IMR-90 (cell line): Measurements from ENCODE around the gene IFFO2. TPM values are rescaled to one million over a fixed set of nuclear protein-coding genes. Genes with fewer than 3 reads are reported as not detected.

Experiments used
- ATAC-seq: fragments of 200-7000 bp; cut with Tn5 transposase; 2 replicates; pipeline ENCODE4 v1.9.1; 2020; ENCODE audit warnings: low read depth, mild to moderate bottlenecking, moderate library complexity
- BruUV-seq: library from RNA; stranded (reverse); fragments of 400-500 nt; replicated peaks from 2 replicates; lab custom pipeline; 2021; lab: Mats Ljungman, UMichigan
- CTCF ChIA-PET: fragments of 300-600 bp; formaldehyde crosslinking; extraction: SDS; loops from one replicate; lab custom pipeline; 2021; ENCODE audit warnings: antibody characterized with exemption; lab: Yijun Ruan, JAX
- POLR2A ChIA-PET: fragments of 300-600 bp; sonication (Branson Sonifier 250); formaldehyde crosslinking; loops from one replicate; lab custom pipeline; 2022; ENCODE audit warnings: antibody characterized with exemption; ENCODE audit not compliant: unreplicated experiment; lab: Charles Lee
- DNase-seq: peaks from one replicate; pipeline ENCODE4 v3.0.0; 2013
- H2AFZ ChIP-seq: replicated peaks from 2 replicates; pipeline ENCODE3; 2013; ENCODE audit warnings: low read length, mild to moderate bottlenecking; ENCODE audit not compliant: poor library complexity
- H2AK5ac ChIP-seq: 2 replicates; pipeline ENCODE4 v1.6.1; 2013; ENCODE audit warnings: low read depth, low read length, inconsistent platforms
- H2AK9ac ChIP-seq: replicated peaks from 2 replicates; pipeline ENCODE3; 2013; ENCODE audit warnings: mild to moderate bottlenecking, low read depth, low read length, moderate library complexity; ENCODE audit not compliant: poor library complexity
- H2BK120ac ChIP-seq: 2 replicates; pipeline ENCODE4 v1.6.1; 2013; ENCODE audit warnings: low read depth, low read length, inconsistent platforms
- H2BK15ac ChIP-seq: 3 replicates; pipeline ENCODE4 v1.6.1; 2013; ENCODE audit warnings: low read depth, low read length, inconsistent platforms
- H2BK20ac ChIP-seq: 2 replicates; pipeline ENCODE4 v1.6.1; 2013; ENCODE audit warnings: low read depth, mild to moderate bottlenecking, inconsistent platforms, low read length, moderate library complexity
- H2BK5ac ChIP-seq: 2 replicates; pipeline ENCODE4 v1.6.1; 2013; ENCODE audit warnings: mild to moderate bottlenecking, low read depth, low read length, inconsistent platforms; ENCODE audit not compliant: poor library complexity, severe bottlenecking
- H3K14ac ChIP-seq: replicated peaks from 2 replicates; pipeline ENCODE4 v1.6.1; 2013; ENCODE audit warnings: low read depth, low read length, inconsistent platforms
- H3K18ac ChIP-seq: 2 replicates; pipeline ENCODE4 v1.6.1; 2013; ENCODE audit warnings: low read depth, low read length, control low read depth
- H3K23ac ChIP-seq: 2 replicates; pipeline ENCODE4 v1.6.1; 2013; ENCODE audit warnings: low read depth, low read length, inconsistent platforms
- H3K27ac ChIP-seq: 2 replicates; pipeline ENCODE4 v1.5.1; 2013; ENCODE audit warnings: mild to moderate bottlenecking, control low read depth, low read length; ENCODE audit not compliant: insufficient read depth
- H3K27me3 ChIP-seq: 2 replicates; pipeline ENCODE4 v1.6.1; 2013; ENCODE audit warnings: low read length; ENCODE audit not compliant: control insufficient read depth, insufficient read depth
- H3K36me3 ChIP-seq: 2 replicates; pipeline ENCODE4 v1.6.1; 2013; ENCODE audit warnings: low read length, mixed read lengths; ENCODE audit not compliant: control insufficient read depth, insufficient read depth
- H3K4ac ChIP-seq: 2 replicates; pipeline ENCODE4 v1.6.1; 2013; ENCODE audit warnings: low read depth, low read length, inconsistent platforms
- H3K4me1 ChIP-seq: 2 replicates; pipeline ENCODE4 v1.6.1; 2013; ENCODE audit warnings: low read length, mixed read lengths; ENCODE audit not compliant: control insufficient read depth, insufficient read depth
- H3K4me2 ChIP-seq: 2 replicates; pipeline ENCODE4 v1.6.1; 2013; ENCODE audit warnings: low read depth, mild to moderate bottlenecking, control low read depth, low read length, moderate library complexity
- H3K4me3 ChIP-seq: 2 replicates; pipeline ENCODE4 v1.5.1; 2013; ENCODE audit warnings: low read depth, mild to moderate bottlenecking, control low read depth, low read length, moderate library complexity; ENCODE audit not compliant: insufficient read depth
- H3K56ac ChIP-seq: 2 replicates; pipeline ENCODE4 v1.6.1; 2013; ENCODE audit warnings: low read length, inconsistent platforms; ENCODE audit not compliant: insufficient read depth; ENCODE audit errors: extremely low read depth
- H3K79me1 ChIP-seq, 2 experiments: 2 replicates each; pipeline ENCODE4 v1.6.1; 2013; ENCODE audit warnings: low read length in 2 of 2, inconsistent platforms in 1 of 2, low read depth in 1 of 2
- H3K9ac ChIP-seq: 2 replicates; pipeline ENCODE4 v1.6.1; 2013; ENCODE audit warnings: low read depth, low read length, control low read depth
- H3K9me1 ChIP-seq: 2 replicates; pipeline ENCODE4 v1.6.1; 2013; ENCODE audit warnings: low read length, inconsistent platforms; ENCODE audit not compliant: insufficient read depth
- H3K9me3 ChIP-seq: 2 replicates; pipeline ENCODE4 v1.6.1; 2013; ENCODE audit warnings: low read length; ENCODE audit not compliant: control insufficient read depth, insufficient read depth
- H4K20me1 ChIP-seq: 2 replicates; pipeline ENCODE4 v1.6.1; 2013; ENCODE audit warnings: low read length, inconsistent platforms; ENCODE audit not compliant: insufficient read depth
- H4K5ac ChIP-seq: 2 replicates; pipeline ENCODE4 v1.6.1; 2013; ENCODE audit warnings: mild to moderate bottlenecking, low read depth, low read length, control low read depth
- H4K8ac ChIP-seq, 2 experiments: 2 replicates each; pipeline ENCODE4 v1.6.1; 2013; ENCODE audit warnings: low read depth in 2 of 2, low read length in 2 of 2, control low read depth in 1 of 2, inconsistent platforms in 1 of 2
- H4K91ac ChIP-seq: 2 replicates; pipeline ENCODE4 v1.6.1; 2013; ENCODE audit warnings: low read depth, low read length, inconsistent platforms; ENCODE audit not compliant: insufficient read depth
- CEBPB ChIP-seq: IDR thresholded peaks from 2 replicates; pipeline ENCODE4 v1.6.1; 2012; ENCODE audit warnings: low read depth, low read length, improper control_type of control experiment
- CTCF ChIP-seq: conservative IDR thresholded peaks from 2 replicates; pipeline ENCODE4 v1.5.1; 2012; ENCODE audit warnings: mild to moderate bottlenecking, low read depth, low read length, improper control_type of control experiment
- FOS ChIP-seq: fragments of 150-350 bp; IDR thresholded peaks from 2 replicates; pipeline ENCODE4 v1.6.1; 2016; ENCODE audit warnings: low read depth, low read length
- MXI1 ChIP-seq: IDR thresholded peaks from 2 replicates; pipeline ENCODE4 v1.6.1; 2012; ENCODE audit warnings: low read depth, mild to moderate bottlenecking, low read length, moderate library complexity, borderline replicate concordance
- NFE2L2 ChIP-seq: fragments of 150-350 bp; IDR thresholded peaks from 2 replicates; pipeline ENCODE4 v1.6.1; 2016; ENCODE audit warnings: low read depth, mild to moderate bottlenecking, low read length
- POLR2A ChIP-seq: IDR thresholded peaks from 2 replicates; pipeline ENCODE4 v1.6.1; 2012; ENCODE audit warnings: mild to moderate bottlenecking, low read depth, low read length
- RAD21 ChIP-seq: IDR thresholded peaks from 2 replicates; pipeline ENCODE4 v1.6.1; 2012; ENCODE audit warnings: low read length, improper control_type of control experiment
- SMC3 ChIP-seq: fragments of 150-350 bp; IDR thresholded peaks from 2 replicates; pipeline ENCODE4 v1.6.1; 2016; ENCODE audit warnings: low read depth, mild to moderate bottlenecking, antibody characterized with exemption, low read length, moderate library complexity
- USF2 ChIP-seq: fragments of 150-350 bp; IDR thresholded peaks from 2 replicates; pipeline ENCODE4 v1.6.1; 2017; ENCODE audit warnings: mild to moderate bottlenecking, antibody characterized with exemption, low read length, low read depth
- WGBS, 2 experiments: methylation state at CpG; one replicate each; pipeline versions ENCODE4 v1.1.5 to v1.1.7; 2013; ENCODE audit warnings: missing lambda C conversion rate in 2 of 2; ENCODE audit not compliant: insufficient read length in 1 of 2; ENCODE audit errors: extremely low coverage in 2 of 2; 5-methylcytosine and 5-hydroxymethylcytosine counted together
- dilution Hi-C: fragments of 300-500 bp; cut with HindIII; formaldehyde crosslinking; loops from one replicate; pipeline ENCODE4 v1.14.3; 2018; ENCODE audit warnings: low sequenced_read_pairs; ENCODE audit not compliant: unreplicated experiment
- in situ Hi-C: fragments of 300-500 bp; cut with MboI; formaldehyde crosslinking; loops from 3 replicates; pipeline ENCODE4 v1.14.3; 2019; ENCODE audit warnings: low sequenced_read_pairs, inconsistent platforms, mixed read lengths
- intact Hi-C: fragments of 100-400 bp; cut with micrococcal nuclease; formaldehyde crosslinking; loops from 2 replicates; pipeline ENCODE4 v1.10.0; 2022
- polyA plus RNA-seq, 3 experiments: library from polyadenylated mRNA; depleted of rRNA; stranded (reverse); fragments of >200 nt; gene quantifications; 2 replicates each; pipeline ENCODE4 v1.2.3, GENCODE V29; 2012; ENCODE audit warnings: low replicate concordance in 1 of 3
- total RNA-seq: library from RNA; depleted of rRNA; stranded (reverse); fragments of >200 nt; gene quantifications from 2 replicates; pipeline ENCODE4 v1.2.3, GENCODE V29; 2012

IFFO2 gene
- total and polyA plus RNA-seq, 2 of the 4 experiments (the other 2 are of a cell fraction): 14.5 to 18.2 TPM

- H3K36me3 ChIP-seq: peaks cover 2% of the 10 kb centered on the region
- DNase-seq: peak; percentile 77
- CTCF ChIA-PET: interaction anchor here (0.5 to 1.1 kb wide), 9 partner anchors 8 to 1114 kb away, joined by 3 to 7 read pairs (median 4); no protein-coding TSS in a partner anchor
- H3K4me2 ChIP-seq: no peak overlapping the region
- H2BK5ac ChIP-seq: no peak overlapping the region
- H3K9me3 ChIP-seq: no peaks in the 10 kb centered on the region
- no peak overlapping the region for H4K91ac ChIP-seq
- dilution Hi-C loops: no loop called here
- no peaks in the 10 kb centered on the region for H3K27me3 ChIP-seq
- no peak overlapping the region for H3K18ac ChIP-seq
- BruUV-seq: no TSS peak
- no peaks in the 10 kb centered on the region for H4K20me1 ChIP-seq
- no peak overlapping the region for H3K14ac ChIP-seq
- no peak overlapping the region for H2BK20ac ChIP-seq
- no peak overlapping the region for H4K8ac ChIP-seq
- H3K23ac ChIP-seq: no peak overlapping the region
- peak overlapping the region; percentile 77 for H2AK9ac ChIP-seq
- H3K79me1 ChIP-seq: no peaks in the 10 kb centered on the region
- no peak overlapping the region for H2AK5ac ChIP-seq
- no peak overlapping the region for H3K9ac ChIP-seq
- ATAC-seq: peak; percentile 99
- H2BK120ac ChIP-seq: no peak overlapping the region
- no peak overlapping the region for H2BK15ac ChIP-seq
- no peak overlapping the region for H4K5ac ChIP-seq
- no peaks in the 10 kb centered on the region for H3K9me1 ChIP-seq
- in situ Hi-C loops: loop anchor here (10.0 kb wide), 1 partner anchor 280 kb away; no protein-coding TSS in a partner anchor
- TF ChIP-seq RAD21 (peak; percentile 71), CEBPB (no peak), FOS (no peak), USF2 (no peak), POLR2A (no peak), MXI1 (no peak), NFE2L2 (no peak), CTCF (peak; percentile 82), SMC3 (peak; percentile 39; the same call in 1 of the 2 replicates)
- H3K4me3 ChIP-seq: no peak overlapping the region
- H3K4ac ChIP-seq: no peak overlapping the region
- no peaks in the 10 kb centered on the region for H3K4me1 ChIP-seq
- H3K27ac ChIP-seq: no peak overlapping the region
- intact Hi-C loops: loop anchor here (1.0 kb wide), 1 partner anchor 278 kb away; no protein-coding TSS in a partner anchor
- H2AFZ ChIP-seq: peak overlapping the region; percentile 61
- no peak overlapping the region for H3K56ac ChIP-seq
- 43% methylated on average over 7 of the region's 20 CpGs; no CpG with 5 or more reads in 1 of the 2 experiments for WGBS, 2 experiments
- POLR2A ChIA-PET: no interaction called here
Observed at GRCh38 chr1:18875107-18875795, 81.2 kb downstream of the IFFO2 start.
